ENCODE measurements around the gene DECR2. TPM values are rescaled to one million over a fixed set of nuclear protein-coding genes. Genes with fewer than 3 reads are reported as not detected.

DECR2 gene
- total and polyA plus RNA-seq, 9 of the 15 experiments (the other 6 are each of a cell fraction or from before 2014, with no cell fraction given) = 1.0 to 31.9 (median 10.3) TPM

DNA sequence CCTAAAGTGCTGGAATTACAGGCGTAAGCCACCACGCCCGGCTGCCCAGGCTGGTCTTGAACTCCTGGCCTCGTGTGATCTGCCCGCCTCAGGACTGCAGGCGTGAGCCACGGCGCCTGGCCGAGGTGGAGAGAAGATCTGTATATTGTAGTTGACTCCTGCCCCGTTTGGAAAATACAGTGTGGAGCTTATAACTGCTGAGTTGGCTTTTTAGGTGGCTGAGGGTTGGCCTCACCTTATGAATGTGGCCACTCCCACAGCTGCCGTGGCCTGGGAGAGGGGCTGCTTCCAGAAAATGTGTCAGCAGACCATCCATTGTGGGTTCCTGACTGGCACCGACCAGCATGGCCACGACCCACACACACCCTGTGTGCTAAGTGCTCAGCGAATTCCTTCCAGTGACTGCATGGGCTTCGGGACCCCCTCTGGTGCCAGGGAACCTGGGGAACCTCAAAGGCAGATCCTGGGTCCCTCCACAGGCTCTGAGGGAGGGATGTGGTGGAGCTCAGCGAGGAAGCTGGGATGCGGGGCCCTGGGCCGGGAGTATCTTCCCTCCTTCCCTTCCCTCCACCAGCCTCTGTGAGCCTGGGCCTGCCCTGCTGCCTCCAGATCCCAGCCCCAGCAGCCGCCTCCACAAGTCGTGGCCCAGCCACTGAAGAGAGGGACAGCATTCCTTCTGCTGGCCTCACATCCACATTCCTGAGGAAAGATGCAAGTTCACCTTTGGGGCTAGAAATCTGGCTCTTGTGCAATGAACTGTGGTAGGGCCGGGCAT lies 12.9 kb downstream of the DECR2 start (continued):
- TF ChIP-seq SREBF2 (CRISPR knock-in tag; IDR thresholded peaks at IDR 0.05) (no peak), MECOM (CRISPR knock-in tag; IDR thresholded peaks at IDR 0.05) (no peak), HDAC1 (IDR thresholded peaks at IDR 0.05) (no peak), DACH1 (IDR thresholded peaks at IDR 0.05; ENCODE audit: partially characterized antibody) (no peak), SAFB2 (IDR thresholded peaks at IDR 0.05; ENCODE audit: borderline replicate concordance, low read depth, low read length, severe bottlenecking) (no peak), MAFG (tag; conservative IDR thresholded peaks at IDR 0.05) (peak; percentile 75), CHCHD3 (CRISPR knock-in tag; IDR thresholded peaks at IDR 0.05) (no peak), C11orf30 (IDR thresholded peaks at IDR 0.05; ENCODE audit: low read depth) (peak; percentile 90), MAFK (IDR thresholded peaks at IDR 0.05; ENCODE audit: low read length) (peak; percentile 81), TFAM (CRISPR knock-in tag; conservative IDR thresholded peaks at IDR 0.05) (no peak), FIP1L1 (IDR thresholded peaks at IDR 0.05; ENCODE audit: low read depth, low read length, poor library complexity, severe bottlenecking) (no peak)
- TF ChIP-seq, protein P1, sequence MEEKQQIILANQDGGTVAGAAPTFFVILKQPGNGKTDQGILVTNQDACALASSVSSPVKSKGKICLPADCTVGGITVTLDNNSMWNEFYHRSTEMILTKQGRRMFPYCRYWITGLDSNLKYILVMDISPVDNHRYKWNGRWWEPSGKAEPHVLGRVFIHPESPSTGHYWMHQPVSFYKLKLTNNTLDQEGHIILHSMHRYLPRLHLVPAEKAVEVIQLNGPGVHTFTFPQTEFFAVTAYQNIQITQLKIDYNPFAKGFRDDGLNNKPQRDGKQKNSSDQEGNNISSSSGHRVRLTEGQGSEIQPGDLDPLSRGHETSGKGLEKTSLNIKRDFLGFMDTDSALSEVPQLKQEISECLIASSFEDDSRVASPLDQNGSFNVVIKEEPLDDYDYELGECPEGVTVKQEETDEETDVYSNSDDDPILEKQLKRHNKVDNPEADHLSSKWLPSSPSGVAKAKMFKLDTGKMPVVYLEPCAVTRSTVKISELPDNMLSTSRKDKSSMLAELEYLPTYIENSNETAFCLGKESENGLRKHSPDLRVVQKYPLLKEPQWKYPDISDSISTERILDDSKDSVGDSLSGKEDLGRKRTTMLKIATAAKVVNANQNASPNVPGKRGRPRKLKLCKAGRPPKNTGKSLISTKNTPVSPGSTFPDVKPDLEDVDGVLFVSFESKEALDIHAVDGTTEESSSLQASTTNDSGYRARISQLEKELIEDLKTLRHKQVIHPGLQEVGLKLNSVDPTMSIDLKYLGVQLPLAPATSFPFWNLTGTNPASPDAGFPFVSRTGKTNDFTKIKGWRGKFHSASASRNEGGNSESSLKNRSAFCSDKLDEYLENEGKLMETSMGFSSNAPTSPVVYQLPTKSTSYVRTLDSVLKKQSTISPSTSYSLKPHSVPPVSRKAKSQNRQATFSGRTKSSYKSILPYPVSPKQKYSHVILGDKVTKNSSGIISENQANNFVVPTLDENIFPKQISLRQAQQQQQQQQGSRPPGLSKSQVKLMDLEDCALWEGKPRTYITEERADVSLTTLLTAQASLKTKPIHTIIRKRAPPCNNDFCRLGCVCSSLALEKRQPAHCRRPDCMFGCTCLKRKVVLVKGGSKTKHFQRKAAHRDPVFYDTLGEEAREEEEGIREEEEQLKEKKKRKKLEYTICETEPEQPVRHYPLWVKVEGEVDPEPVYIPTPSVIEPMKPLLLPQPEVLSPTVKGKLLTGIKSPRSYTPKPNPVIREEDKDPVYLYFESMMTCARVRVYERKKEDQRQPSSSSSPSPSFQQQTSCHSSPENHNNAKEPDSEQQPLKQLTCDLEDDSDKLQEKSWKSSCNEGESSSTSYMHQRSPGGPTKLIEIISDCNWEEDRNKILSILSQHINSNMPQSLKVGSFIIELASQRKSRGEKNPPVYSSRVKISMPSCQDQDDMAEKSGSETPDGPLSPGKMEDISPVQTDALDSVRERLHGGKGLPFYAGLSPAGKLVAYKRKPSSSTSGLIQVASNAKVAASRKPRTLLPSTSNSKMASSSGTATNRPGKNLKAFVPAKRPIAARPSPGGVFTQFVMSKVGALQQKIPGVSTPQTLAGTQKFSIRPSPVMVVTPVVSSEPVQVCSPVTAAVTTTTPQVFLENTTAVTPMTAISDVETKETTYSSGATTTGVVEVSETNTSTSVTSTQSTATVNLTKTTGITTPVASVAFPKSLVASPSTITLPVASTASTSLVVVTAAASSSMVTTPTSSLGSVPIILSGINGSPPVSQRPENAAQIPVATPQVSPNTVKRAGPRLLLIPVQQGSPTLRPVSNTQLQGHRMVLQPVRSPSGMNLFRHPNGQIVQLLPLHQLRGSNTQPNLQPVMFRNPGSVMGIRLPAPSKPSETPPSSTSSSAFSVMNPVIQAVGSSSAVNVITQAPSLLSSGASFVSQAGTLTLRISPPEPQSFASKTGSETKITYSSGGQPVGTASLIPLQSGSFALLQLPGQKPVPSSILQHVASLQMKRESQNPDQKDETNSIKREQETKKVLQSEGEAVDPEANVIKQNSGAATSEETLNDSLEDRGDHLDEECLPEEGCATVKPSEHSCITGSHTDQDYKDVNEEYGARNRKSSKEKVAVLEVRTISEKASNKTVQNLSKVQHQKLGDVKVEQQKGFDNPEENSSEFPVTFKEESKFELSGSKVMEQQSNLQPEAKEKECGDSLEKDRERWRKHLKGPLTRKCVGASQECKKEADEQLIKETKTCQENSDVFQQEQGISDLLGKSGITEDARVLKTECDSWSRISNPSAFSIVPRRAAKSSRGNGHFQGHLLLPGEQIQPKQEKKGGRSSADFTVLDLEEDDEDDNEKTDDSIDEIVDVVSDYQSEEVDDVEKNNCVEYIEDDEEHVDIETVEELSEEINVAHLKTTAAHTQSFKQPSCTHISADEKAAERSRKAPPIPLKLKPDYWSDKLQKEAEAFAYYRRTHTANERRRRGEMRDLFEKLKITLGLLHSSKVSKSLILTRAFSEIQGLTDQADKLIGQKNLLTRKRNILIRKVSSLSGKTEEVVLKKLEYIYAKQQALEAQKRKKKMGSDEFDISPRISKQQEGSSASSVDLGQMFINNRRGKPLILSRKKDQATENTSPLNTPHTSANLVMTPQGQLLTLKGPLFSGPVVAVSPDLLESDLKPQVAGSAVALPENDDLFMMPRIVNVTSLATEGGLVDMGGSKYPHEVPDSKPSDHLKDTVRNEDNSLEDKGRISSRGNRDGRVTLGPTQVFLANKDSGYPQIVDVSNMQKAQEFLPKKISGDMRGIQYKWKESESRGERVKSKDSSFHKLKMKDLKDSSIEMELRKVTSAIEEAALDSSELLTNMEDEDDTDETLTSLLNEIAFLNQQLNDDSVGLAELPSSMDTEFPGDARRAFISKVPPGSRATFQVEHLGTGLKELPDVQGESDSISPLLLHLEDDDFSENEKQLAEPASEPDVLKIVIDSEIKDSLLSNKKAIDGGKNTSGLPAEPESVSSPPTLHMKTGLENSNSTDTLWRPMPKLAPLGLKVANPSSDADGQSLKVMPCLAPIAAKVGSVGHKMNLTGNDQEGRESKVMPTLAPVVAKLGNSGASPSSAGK (IDR thresholded peaks at IDR 0.05) = no peak
- TF ChIP-seq, protein P2, sequence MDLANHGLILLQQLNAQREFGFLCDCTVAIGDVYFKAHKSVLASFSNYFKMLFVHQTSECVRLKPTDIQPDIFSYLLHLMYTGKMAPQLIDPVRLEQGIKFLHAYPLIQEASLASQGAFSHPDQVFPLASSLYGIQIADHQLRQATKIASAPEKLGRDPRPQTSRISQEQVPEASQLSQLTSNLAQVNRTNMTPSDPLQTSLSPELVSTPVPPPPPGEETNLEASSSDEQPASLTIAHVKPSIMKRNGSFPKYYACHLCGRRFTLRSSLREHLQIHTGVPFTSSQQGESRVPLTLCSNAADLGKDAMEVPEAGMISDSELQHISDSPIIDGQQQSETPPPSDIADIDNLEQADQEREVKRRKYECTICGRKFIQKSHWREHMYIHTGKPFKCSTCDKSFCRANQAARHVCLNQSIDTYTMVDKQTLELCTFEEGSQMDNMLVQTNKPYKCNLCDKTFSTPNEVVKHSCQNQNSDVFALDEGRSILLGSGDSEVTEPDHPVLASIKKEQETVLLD (IDR thresholded peaks at IDR 0.05) = no peak
- TF ChIP-seq, protein P3, sequence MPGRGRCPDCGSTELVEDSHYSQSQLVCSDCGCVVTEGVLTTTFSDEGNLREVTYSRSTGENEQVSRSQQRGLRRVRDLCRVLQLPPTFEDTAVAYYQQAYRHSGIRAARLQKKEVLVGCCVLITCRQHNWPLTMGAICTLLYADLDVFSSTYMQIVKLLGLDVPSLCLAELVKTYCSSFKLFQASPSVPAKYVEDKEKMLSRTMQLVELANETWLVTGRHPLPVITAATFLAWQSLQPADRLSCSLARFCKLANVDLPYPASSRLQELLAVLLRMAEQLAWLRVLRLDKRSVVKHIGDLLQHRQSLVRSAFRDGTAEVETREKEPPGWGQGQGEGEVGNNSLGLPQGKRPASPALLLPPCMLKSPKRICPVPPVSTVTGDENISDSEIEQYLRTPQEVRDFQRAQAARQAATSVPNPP (IDR thresholded peaks at IDR 0.05; ENCODE audit: borderline replicate concordance, insufficient read depth, insufficient read length) = no peak

Measured in K562 (cell line).